ENCODE measurements around the gene BEX3. TPM values are rescaled to one million over a fixed set of nuclear protein-coding genes. Genes with fewer than 3 reads are reported as not detected.
"Not testable (repeated sequence)": the region's sequence is repeated elsewhere in the genome, so short reads cannot be mapped to it uniquely, and the experiment has no call there.

The BEX3 gene
- total RNA-seq, 4 donors from 2014 or later = 101 to 224 (median 179) TPM

DNA sequence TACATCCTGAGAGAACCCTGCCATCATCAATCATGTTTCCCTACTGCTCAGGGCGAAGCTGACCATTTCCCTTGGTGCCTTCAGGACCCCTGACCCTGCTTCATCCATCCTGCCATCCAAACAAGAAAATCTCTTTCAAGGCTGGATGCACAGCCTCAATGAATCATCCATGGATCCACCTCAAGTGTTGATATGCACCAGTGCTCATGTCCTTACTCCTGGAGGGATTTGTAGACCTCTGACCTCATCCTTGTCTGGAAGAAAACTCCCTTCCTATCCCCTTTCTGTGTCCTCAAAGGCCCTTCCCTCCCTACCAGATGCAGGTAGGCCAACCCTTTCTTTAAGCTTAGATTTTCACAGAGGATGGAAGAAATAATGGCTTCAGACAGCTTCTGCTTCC is 24.6 kb downstream of the BEX3 start:
- TF ChIP-seq, protein P1, sequence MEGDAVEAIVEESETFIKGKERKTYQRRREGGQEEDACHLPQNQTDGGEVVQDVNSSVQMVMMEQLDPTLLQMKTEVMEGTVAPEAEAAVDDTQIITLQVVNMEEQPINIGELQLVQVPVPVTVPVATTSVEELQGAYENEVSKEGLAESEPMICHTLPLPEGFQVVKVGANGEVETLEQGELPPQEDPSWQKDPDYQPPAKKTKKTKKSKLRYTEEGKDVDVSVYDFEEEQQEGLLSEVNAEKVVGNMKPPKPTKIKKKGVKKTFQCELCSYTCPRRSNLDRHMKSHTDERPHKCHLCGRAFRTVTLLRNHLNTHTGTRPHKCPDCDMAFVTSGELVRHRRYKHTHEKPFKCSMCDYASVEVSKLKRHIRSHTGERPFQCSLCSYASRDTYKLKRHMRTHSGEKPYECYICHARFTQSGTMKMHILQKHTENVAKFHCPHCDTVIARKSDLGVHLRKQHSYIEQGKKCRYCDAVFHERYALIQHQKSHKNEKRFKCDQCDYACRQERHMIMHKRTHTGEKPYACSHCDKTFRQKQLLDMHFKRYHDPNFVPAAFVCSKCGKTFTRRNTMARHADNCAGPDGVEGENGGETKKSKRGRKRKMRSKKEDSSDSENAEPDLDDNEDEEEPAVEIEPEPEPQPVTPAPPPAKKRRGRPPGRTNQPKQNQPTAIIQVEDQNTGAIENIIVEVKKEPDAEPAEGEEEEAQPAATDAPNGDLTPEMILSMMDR (IDR thresholded peaks at IDR 0.05) = no peak
- TF ChIP-seq POLR2A (IDR thresholded peaks at IDR 0.05) = no peak
- Histone ChIP-seq H3K36me3 (no peaks in the 10 kb centered on the region), H3K4me3 (no peak overlapping the region), H3K27me3 (no peaks in the 10 kb centered on the region), H3K9me3 (no peaks in the 10 kb centered on the region), H3K27ac (no peak overlapping the region), H3K4me1 (no peaks in the 10 kb centered on the region)
- intact Hi-C loops (cut with DNase I; ENCODE audit: low total_unique reads) = no loop called here
- DNase-seq = no peak

DNA sequence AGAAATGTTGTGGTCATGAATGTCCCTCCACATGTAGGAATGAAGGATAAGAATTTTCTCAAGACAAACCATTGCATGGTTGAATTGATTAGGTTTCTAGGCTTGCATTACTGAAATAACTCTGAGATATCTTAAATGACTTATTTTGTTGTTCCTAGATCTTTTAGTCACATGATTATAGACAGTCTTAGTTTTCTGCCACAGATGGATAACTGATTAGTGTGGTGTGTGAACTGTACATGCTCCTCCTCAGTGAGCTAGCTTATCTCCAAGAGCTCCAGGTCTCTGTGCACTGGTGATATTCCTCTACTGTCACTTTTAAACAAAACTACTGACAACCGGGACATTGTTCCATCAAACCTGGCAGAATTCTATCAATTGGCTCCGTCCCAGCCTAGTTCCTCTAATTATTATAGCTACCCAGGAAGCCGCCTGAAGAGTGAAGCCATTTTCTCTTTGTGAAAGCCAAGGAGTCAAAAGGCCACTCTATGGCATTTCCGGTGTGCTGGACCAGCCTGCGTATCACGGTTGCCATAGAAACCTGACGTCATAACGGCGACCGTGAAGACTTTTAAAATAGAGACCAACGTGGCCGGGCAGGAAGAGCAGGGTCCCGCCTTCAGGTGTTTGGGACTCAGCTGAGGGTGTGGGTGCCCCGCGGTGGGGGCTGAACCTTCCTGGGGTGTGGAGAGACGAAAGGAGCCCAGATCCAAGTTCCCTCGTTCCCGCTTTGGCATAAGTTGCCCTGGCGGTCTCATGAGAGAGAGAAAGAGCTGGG is 28.1 kb downstream of the BEX3 start:
- peak; percentile 49 to 56 for DNase-seq
- no peak for TF ChIP-seq POLR2A (IDR thresholded peaks at IDR 0.05)
- TF ChIP-seq, protein P1 (IDR thresholded peaks at IDR 0.05) = no peak
- Histone ChIP-seq H3K27me3 (no peaks in the 10 kb centered on the region), H3K4me3 (peak overlapping the region; percentile 31 to 42), H3K4me1 (no peaks in the 10 kb centered on the region), H3K36me3 (no peaks in the 10 kb centered on the region), H3K27ac (peak overlapping the region in 1 of 2 donors; percentile 31), H3K9me3 (no peaks in the 10 kb centered on the region)
- intact Hi-C loops (cut with DNase I; ENCODE audit: low total_unique reads) = no loop called here

DNA sequence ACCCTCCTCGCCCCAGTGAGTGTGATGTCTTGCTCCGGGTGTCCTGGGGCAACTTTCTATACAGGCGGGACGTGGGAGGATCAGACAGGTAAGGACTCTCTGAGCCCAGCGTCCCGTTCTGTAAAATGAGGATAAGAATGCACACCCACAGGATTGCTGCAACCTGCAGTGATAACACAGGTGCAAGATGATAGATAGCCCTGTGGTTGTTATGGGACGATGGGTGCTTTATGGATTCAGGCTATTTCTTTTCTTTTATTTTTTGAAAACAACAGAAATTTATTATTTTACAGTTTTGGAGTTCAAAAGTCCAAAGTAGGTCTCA is 28.6 kb downstream of the BEX3 start:
- no peaks in the 10 kb centered on the region for H3K36me3 ChIP-seq
- no peaks in the 10 kb centered on the region for H3K4me1 ChIP-seq
- peak overlapping the region in 1 of 2 donors; percentile 31 for H3K27ac ChIP-seq
- H3K27me3 ChIP-seq = no peaks in the 10 kb centered on the region
- DNase-seq = no peak
- peak overlapping the region; percentile 31 to 42 for H3K4me3 ChIP-seq
- intact Hi-C loops (cut with DNase I; ENCODE audit: low total_unique reads) = no loop called here
- H3K9me3 ChIP-seq = no peaks in the 10 kb centered on the region
- TF ChIP-seq POLR2A (IDR thresholded peaks at IDR 0.05) = no peak
- TF ChIP-seq, protein P1 (IDR thresholded peaks at IDR 0.05) = no peak

DNA sequence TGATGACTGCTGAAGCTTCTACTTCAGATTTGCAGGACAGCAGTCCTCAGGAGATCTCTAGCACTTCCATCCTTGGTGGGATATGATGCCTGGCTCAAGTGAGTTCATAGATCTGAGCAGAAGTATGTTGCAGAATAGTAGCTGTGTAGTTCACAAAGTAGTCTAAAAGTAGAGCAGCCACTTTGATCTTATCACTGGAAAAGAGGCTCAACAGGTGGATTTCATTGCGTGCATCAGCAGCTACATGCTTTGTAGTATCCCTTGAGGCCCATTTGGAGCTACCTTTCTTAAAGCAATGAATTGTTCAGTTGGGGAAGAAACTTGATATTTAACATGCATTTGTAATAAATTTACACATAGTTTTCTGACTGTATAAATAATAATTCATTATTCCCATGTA is 29.9 kb downstream of the BEX3 start:
- Histone ChIP-seq H3K27me3 (no peaks in the 10 kb centered on the region), H3K36me3 (no peaks in the 10 kb centered on the region), H3K9me3 (no peaks in the 10 kb centered on the region), H3K27ac (no peak overlapping the region), H3K4me1 (no peaks in the 10 kb centered on the region), H3K4me3 (no peak overlapping the region)
- intact Hi-C loops (cut with DNase I; ENCODE audit: low total_unique reads) = no loop called here
- DNase-seq = no peak
- no peak for TF ChIP-seq POLR2A (IDR thresholded peaks at IDR 0.05)
- TF ChIP-seq, protein P1 (IDR thresholded peaks at IDR 0.05) = no peak

DNA sequence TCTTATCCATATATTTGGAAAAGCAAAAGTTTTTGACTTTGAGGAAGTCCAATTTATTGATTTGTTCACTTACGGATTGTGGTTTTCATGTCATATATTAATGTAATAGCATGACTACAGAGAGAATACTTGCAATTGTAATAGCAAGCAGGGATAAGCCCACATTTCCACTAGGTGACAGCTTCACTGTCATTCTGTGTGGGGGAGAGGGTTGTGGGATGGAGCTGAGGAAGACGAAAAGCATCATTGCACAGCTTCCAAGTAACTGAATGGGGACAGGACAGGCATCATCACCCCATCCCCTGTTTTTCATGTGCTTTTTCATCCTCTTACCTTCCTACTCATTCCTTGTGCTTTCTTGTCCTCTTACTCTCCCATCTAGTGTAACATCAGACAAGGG is 31.4 kb downstream of the BEX3 start:
- Histone ChIP-seq H3K9me3 (no peaks in the 10 kb centered on the region), H3K27ac (no peak overlapping the region), H3K36me3 (no peaks in the 10 kb centered on the region), H3K4me3 (no peak overlapping the region), H3K4me1 (no peaks in the 10 kb centered on the region), H3K27me3 (no peaks in the 10 kb centered on the region)
- no peak for TF ChIP-seq POLR2A (IDR thresholded peaks at IDR 0.05)
- TF ChIP-seq, protein P1 (IDR thresholded peaks at IDR 0.05) = no peak
- DNase-seq = no peak
- intact Hi-C loops (cut with DNase I; ENCODE audit: low total_unique reads) = no loop called here

DNA sequence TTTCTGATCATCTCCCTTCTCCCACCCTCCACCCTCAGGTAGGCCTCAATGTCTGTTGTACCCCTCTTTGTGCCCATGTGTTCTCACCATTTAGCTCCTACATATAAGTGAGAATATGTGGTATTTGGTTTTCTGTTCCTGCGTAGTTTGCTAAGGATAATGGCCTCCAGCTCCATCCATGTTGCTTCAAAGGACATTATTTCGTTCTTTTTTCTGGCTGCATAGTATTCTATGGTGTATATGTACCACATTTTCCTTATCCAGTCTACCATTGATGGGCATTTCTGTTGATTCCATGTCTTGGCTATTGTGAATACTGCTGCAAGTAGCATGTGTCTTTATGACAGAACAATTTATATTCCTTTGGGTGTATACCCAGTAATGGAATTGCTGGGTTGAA is 35.4 kb downstream of the BEX3 start:
- DNase-seq; intact Hi-C loops (cut with DNase I; ENCODE audit: low total_unique reads); H3K27ac ChIP-seq; H3K27me3 ChIP-seq; H3K36me3 ChIP-seq; H3K9me3 ChIP-seq; H3K4me3 ChIP-seq; H3K4me1 ChIP-seq: not testable (repeated sequence)
